OCI-LY7 (cell line): ENCODE results near the gene E4F1. TPM values are rescaled to one million over a fixed set of nuclear protein-coding genes. Genes with fewer than 3 reads are reported as not detected.

Source experiments
- BruUV-seq: library from RNA; stranded (reverse); fragments of 400-500 nt; replicated peaks from 2 replicates; lab custom pipeline; 2021; lab: Mats Ljungman, UMichigan
- CTCF ChIA-PET: fragments of 300-600 bp; sonication (Branson Sonifier 250); formaldehyde crosslinking; loops from one replicate; lab custom pipeline; 2022; ENCODE audit warnings: antibody characterized with exemption; ENCODE audit not compliant: unreplicated experiment; lab: Charles Lee
- POLR2A ChIA-PET: fragments of 300-600 bp; sonication (Branson Sonifier 250); formaldehyde crosslinking; loops from one replicate; lab custom pipeline; 2022; ENCODE audit warnings: antibody characterized with exemption; lab: Charles Lee
- DNase-seq: peaks from one replicate; pipeline ENCODE4 v3.0.0-alpha.2; 2015; ENCODE audit warnings: low spot score
- H2AFZ ChIP-seq: fragments of 200-600 bp; sonication (generic), shearing (Covaris generic); 2 replicates; pipeline ENCODE4 v1.6.1; 2014; ENCODE audit warnings: mild to moderate bottlenecking, antibody characterized with exemption, low read length, moderate library complexity
- H3K27ac ChIP-seq: fragments of 200-600 bp; sonication (generic); 2 replicates; pipeline ENCODE4 v1.5.1; 2014; ENCODE audit warnings: mixed run types, low read depth, mild to moderate bottlenecking, moderate library complexity, low read length, inconsistent platforms; ENCODE audit not compliant: poor library complexity, severe bottlenecking
- H3K36me3 ChIP-seq: fragments of 200-600 bp; sonication (generic); 2 replicates; pipeline ENCODE4 v1.6.1; 2014; ENCODE audit warnings: mild to moderate bottlenecking, antibody characterized with exemption, low read length, moderate library complexity, mixed read lengths; ENCODE audit not compliant: insufficient read depth
- H3K4me1 ChIP-seq: fragments of 200-600 bp; sonication (generic); 2 replicates; pipeline ENCODE4 v1.5.1; 2014; ENCODE audit warnings: mild to moderate bottlenecking, low read length; ENCODE audit not compliant: insufficient read depth, poor library complexity, severe bottlenecking
- H3K4me2 ChIP-seq: fragments of 200-600 bp; sonication (generic); 2 replicates; pipeline ENCODE4 v1.6.1; 2014; ENCODE audit warnings: mild to moderate bottlenecking, low read length
- H3K4me3 ChIP-seq: fragments of 200-600 bp; sonication (generic); 2 replicates; pipeline ENCODE4 v1.5.1; 2014; ENCODE audit warnings: mild to moderate bottlenecking, low read depth, low read length; ENCODE audit not compliant: poor library complexity, severe bottlenecking
- H3K79me2 ChIP-seq: fragments of 200-600 bp; sonication (generic); 2 replicates; pipeline ENCODE4 v1.6.1; 2016; ENCODE audit warnings: low read depth, mild to moderate bottlenecking, low read length, moderate library complexity, mixed read lengths; ENCODE audit not compliant: insufficient read depth
- H3K9me2 ChIP-seq: fragments of 200-600 bp; sonication (generic); 2 replicates; pipeline ENCODE4 v1.6.1; 2016; ENCODE audit warnings: mild to moderate bottlenecking, low read length, mixed read lengths; ENCODE audit not compliant: insufficient read depth
- H3K9me3 ChIP-seq: fragments of 200-600 bp; sonication (generic); 2 replicates; pipeline ENCODE4 v1.6.1; 2014; ENCODE audit warnings: mild to moderate bottlenecking, mixed run types, low read length, mixed read lengths
- H4K20me1 ChIP-seq: fragments of 200-600 bp; sonication (generic); 2 replicates; pipeline ENCODE4 v1.6.1; 2014; ENCODE audit warnings: mild to moderate bottlenecking, antibody characterized with exemption, low read length, moderate library complexity, mixed read lengths; ENCODE audit not compliant: insufficient read depth
- EZH2phosphoT487 ChIP-seq: fragments of 200-600 bp; sonication (generic); IDR thresholded peaks from 2 replicates; pipeline ENCODE4 v1.6.1; 2018; ENCODE audit warnings: low read depth, borderline replicate concordance, mild to moderate bottlenecking, mixed run types, antibody characterized with exemption, low read length, moderate library complexity, mixed read lengths
- intact Hi-C: fragments of 100-400 bp; cut with micrococcal nuclease; formaldehyde crosslinking; loops from one replicate; pipeline ENCODE4 v1.10.0; 2022; ENCODE audit not compliant: unreplicated experiment
- total RNA-seq, 2 experiments: library from RNA; depleted of rRNA in 1 of 2; stranded (reverse); fragments of >200 nt in 1 of 2; shearing (Covaris generic) in 1 of 2; gene quantifications; 2 replicates each; pipeline ENCODE4 v1.2.3, GENCODE V29; 2014 to 2022
- TF ChIP-seq, protein P1 (sequence below): fragments of 200-600 bp; sonication (generic); conservative IDR thresholded peaks from 2 replicates; pipeline ENCODE4 v1.5.1; 2014; ENCODE audit warnings: mild to moderate bottlenecking, antibody characterized with exemption, low read length, moderate library complexity, mixed read lengths

The E4F1 gene
- total RNA-seq, 2 experiments from 2014 or later: 42.3 to 59.6 TPM

- Histone ChIP-seq H3K36me3 (no peaks in the 10 kb centered on the region), H3K9me2 (no peaks in the 10 kb centered on the region), H3K79me2 (no peaks in the 10 kb centered on the region), H3K27ac (no peak overlapping the region), H4K20me1 (no peaks in the 10 kb centered on the region; the same call in 1 of the 2 replicates), H3K9me3 (no peaks in the 10 kb centered on the region), H3K4me1 (no peaks in the 10 kb centered on the region), H3K4me2 (no peak overlapping the region), H3K4me3 (no peak overlapping the region), H2AFZ (no peak overlapping the region)
- BruUV-seq: no TSS peak
- TF ChIP-seq, protein P1, sequence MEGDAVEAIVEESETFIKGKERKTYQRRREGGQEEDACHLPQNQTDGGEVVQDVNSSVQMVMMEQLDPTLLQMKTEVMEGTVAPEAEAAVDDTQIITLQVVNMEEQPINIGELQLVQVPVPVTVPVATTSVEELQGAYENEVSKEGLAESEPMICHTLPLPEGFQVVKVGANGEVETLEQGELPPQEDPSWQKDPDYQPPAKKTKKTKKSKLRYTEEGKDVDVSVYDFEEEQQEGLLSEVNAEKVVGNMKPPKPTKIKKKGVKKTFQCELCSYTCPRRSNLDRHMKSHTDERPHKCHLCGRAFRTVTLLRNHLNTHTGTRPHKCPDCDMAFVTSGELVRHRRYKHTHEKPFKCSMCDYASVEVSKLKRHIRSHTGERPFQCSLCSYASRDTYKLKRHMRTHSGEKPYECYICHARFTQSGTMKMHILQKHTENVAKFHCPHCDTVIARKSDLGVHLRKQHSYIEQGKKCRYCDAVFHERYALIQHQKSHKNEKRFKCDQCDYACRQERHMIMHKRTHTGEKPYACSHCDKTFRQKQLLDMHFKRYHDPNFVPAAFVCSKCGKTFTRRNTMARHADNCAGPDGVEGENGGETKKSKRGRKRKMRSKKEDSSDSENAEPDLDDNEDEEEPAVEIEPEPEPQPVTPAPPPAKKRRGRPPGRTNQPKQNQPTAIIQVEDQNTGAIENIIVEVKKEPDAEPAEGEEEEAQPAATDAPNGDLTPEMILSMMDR: no peak
- TF ChIP-seq EZH2phosphoT487: no peak
- intact Hi-C loops: no loop called here
- ChIA-PET CTCF (no interaction called here), POLR2A (no interaction called here)
- DNase-seq: no peak
Observed at GRCh38 chr16:2280981-2281542, 57.7 kb downstream of the E4F1 start.

GRCh38 chr16:2282262-2282661, 58.9 kb downstream of the E4F1 start:
- ChIA-PET CTCF (no interaction called here), POLR2A (no interaction called here)
- no TSS peak for BruUV-seq

More at GRCh38 chr16:2282262-2282661, 58.9 kb downstream of the E4F1 start:
- Histone ChIP-seq H3K4me2 (no peak overlapping the region), H3K4me1 (no peaks in the 10 kb centered on the region), H3K27ac (no peak overlapping the region), H3K4me3 (no peak overlapping the region), H2AFZ (no peak overlapping the region), H3K9me3 (no peaks in the 10 kb centered on the region), H3K9me2 (no peaks in the 10 kb centered on the region), H3K79me2 (no peaks in the 10 kb centered on the region), H4K20me1 (no peaks in the 10 kb centered on the region; the same call in 1 of the 2 replicates), H3K36me3 (no peaks in the 10 kb centered on the region)
- no peak for TF ChIP-seq EZH2phosphoT487
- TF ChIP-seq, protein P1: no peak
- no peak for DNase-seq
- intact Hi-C loops: no loop called here
